Uterus (tissue), 4 donors: ENCODE data around the gene MT1A. TPM values are rescaled to one million over a fixed set of nuclear protein-coding genes. Genes with fewer than 3 reads are reported as not detected.

Experiments
- DNase-seq, 2 donors: peaks; one replicate each; pipeline ENCODE4 v3.0.0-alpha.2; 2019 to 2020
- H3K27ac ChIP-seq, 2 donors: fragments of 200-600 bp; sonication (generic); 1 replicate in 1 of 2; 2 replicates in 1 of 2; pipeline ENCODE4 v1.5.1; 2016 to 2018
- H3K27me3 ChIP-seq, 2 donors: fragments of 200-600 bp; sonication (generic); one replicate each; pipeline ENCODE4 v1.5.1; 2018 to 2019; ENCODE audit warnings: control low read depth in 1 of 2
- H3K36me3 ChIP-seq, 2 donors: fragments of 200-600 bp; sonication (generic); one replicate each; pipeline ENCODE4 v1.5.1; 2019; ENCODE audit warnings: control low read depth in 1 of 2
- H3K4me1 ChIP-seq, 2 donors: fragments of 200-600 bp; sonication (generic); one replicate each; pipeline ENCODE4 v1.5.1; 2018 to 2019; ENCODE audit warnings: control low read depth in 1 of 2
- H3K4me3 ChIP-seq, 2 donors: fragments of 200-600 bp; sonication (generic); 1 replicate in 1 of 2; 2 replicates in 1 of 2; pipeline ENCODE4 v1.5.1; 2018 to 2019; ENCODE audit warnings: mild to moderate bottlenecking in 1 of 2
- H3K9me3 ChIP-seq, 2 donors: fragments of 200-600 bp; sonication (generic); one replicate each; pipeline ENCODE4 v1.5.1; 2019; ENCODE audit warnings: control low read depth in 1 of 2
- CTCF ChIP-seq, 4 experiments: fragments of 200-600 bp in 2 of 4; fragments of 450-650 bp in 2 of 4; sonication (generic) in 2 of 4; IDR thresholded peaks; one replicate each; pipeline ENCODE4 v1.5.1; 2016 to 2019; ENCODE audit warnings: antibody characterized with exemption in 4 of 4, mild to moderate bottlenecking in 2 of 4, moderate library complexity in 1 of 4
- POLR2A ChIP-seq, 2 donors: fragments of 450-650 bp; IDR thresholded peaks; one replicate each; pipeline ENCODE4 v1.6.1; 2016; ENCODE audit warnings: antibody characterized with exemption in 2 of 2, mild to moderate bottlenecking in 1 of 2, moderate library complexity in 1 of 2
- intact Hi-C: fragments of 100-400 bp; cut with DNase I; formaldehyde crosslinking; loops from one replicate; pipeline ENCODE4 v1.15.1; 2023; ENCODE audit warnings: low total_unique reads
- total RNA-seq, 4 donors: library from RNA; depleted of rRNA in 3 of 4; stranded (reverse); fragments of >200 nt in 3 of 4; gene quantifications; one replicate each; pipeline versions ENCODE4 v1.1.0 to v1.2.4, GENCODE V29; 2014 to 2023
- donor health status: DM: yes; HTN: yes; CAD: no.

MT1A gene
- total RNA-seq = 10 to 100 TPM in 1 of 4 donors, not detected in 3; 13.8 TPM

- H3K4me3 ChIP-seq = peak within 1 kb of the TSS; percentile 22 to 32
- intact Hi-C loops = no loop called here
- TF ChIP-seq CTCF (IDR thresholded peaks at IDR 0.05) = no peak
- TF ChIP-seq POLR2A (IDR thresholded peaks at IDR 0.05) = peak; percentile 39 to 56
- no peaks in the 10 kb centered on the region for H3K9me3 ChIP-seq
- DNase-seq = peak; percentile 69 to 72
- peaks cover 0 to 5% of the 10 kb centered on the region in 2 donors for H3K4me1 ChIP-seq
- no peak within 1 kb of the TSS for H3K27ac ChIP-seq
- H3K36me3 ChIP-seq = no peaks in the 10 kb centered on the region
- peaks cover 0 to 12% of the 10 kb centered on the region in 2 donors for H3K27me3 ChIP-seq
Measured at GRCh38 chr16:56637814-56638750, at the start of gene MT1A. TSS of gene MT1A (plus strand) at chr16:56638666. CDS start at chr16:56638739, 73 bp downstream.

GRCh38 chr16:56588781-56589140 lies 49.7 kb upstream of the MT1A start:
- Histone ChIP-seq H3K4me1 (peaks cover 0 to 8% of the 10 kb centered on the region in 2 donors), H3K9me3 (no peaks in the 10 kb centered on the region), H3K36me3 (no peaks in the 10 kb centered on the region), H3K27me3 (no peaks in the 10 kb centered on the region), H3K4me3 (no peak overlapping the region), H3K27ac (no peak overlapping the region)
- TF ChIP-seq POLR2A (IDR thresholded peaks at IDR 0.05) (no peak), CTCF (IDR thresholded peaks at IDR 0.05) (no peak)
- intact Hi-C loops = no loop called here
- no peak for DNase-seq

- intact Hi-C loops = no loop called here
- no peak within 1 kb of the TSS for H3K27ac ChIP-seq
- H3K4me1 ChIP-seq = peaks cover 0 to 8% of the 10 kb centered on the region in 2 donors
- peak within 1 kb of the TSS in 1 of 2 donors; percentile 3 for H3K4me3 ChIP-seq
- DNase-seq = no peak
- H3K36me3 ChIP-seq = no peaks in the 10 kb centered on the region
- no peak for TF ChIP-seq POLR2A (IDR thresholded peaks at IDR 0.05)
- TF ChIP-seq CTCF (IDR thresholded peaks at IDR 0.05) = no peak
- no peaks in the 10 kb centered on the region for H3K9me3 ChIP-seq
- H3K27me3 ChIP-seq = no peaks in the 10 kb centered on the region
Measured at GRCh38 chr16:56589141-56590039, 49.1 kb upstream of the MT1A start, which contains the start of gene MT3. TSS of gene MT3 (plus strand) at chr16:56589528. CDS start at chr16:56589591, 63 bp downstream.

- intact Hi-C loops = no loop called here
- Histone ChIP-seq H3K36me3 (no peaks in the 10 kb centered on the region), H3K9me3 (no peaks in the 10 kb centered on the region), H3K4me3 (no peak overlapping the region), H3K27me3 (no peaks in the 10 kb centered on the region), H3K27ac (no peak overlapping the region), H3K4me1 (peaks cover 0 to 8% of the 10 kb centered on the region in 2 donors)
- TF ChIP-seq CTCF (IDR thresholded peaks at IDR 0.05) (no peak), POLR2A (IDR thresholded peaks at IDR 0.05) (no peak)
- DNase-seq = no peak
Measured at GRCh38 chr16:56591377-56592060, 46.9 kb upstream of the MT1A start.
